HL-60 (cell line): ENCODE data around the gene SYNPO2.

ENCODE experiments used
- DNase-seq, 2 experiments: peaks; one replicate each; pipeline ENCODE4 v3.0.0-alpha.2; 2010 to 2020; ENCODE audit warnings: low read depth in 1 of 2, low spot score in 1 of 2
- H3K27ac ChIP-seq: fragments of 250-450 bp; sonication (Bioruptor Pico); replicated peaks from 2 replicates; pipeline ENCODE4 v1.5.1; 2020; ENCODE audit warnings: mild to moderate bottlenecking, moderate library complexity
- H3K27me3 ChIP-seq: fragments of 250-450 bp; sonication (Bioruptor Pico); 2 replicates; pipeline ENCODE4 v1.5.1; 2021; ENCODE audit warnings: mild to moderate bottlenecking, moderate library complexity; ENCODE audit not compliant: insufficient read depth, poor library complexity, severe bottlenecking
- H3K4me3 ChIP-seq: replicated peaks from 2 replicates; pipeline ENCODE4 v1.5.1; 2011; ENCODE audit warnings: mild to moderate bottlenecking, control low read depth, low read length; ENCODE audit not compliant: insufficient read depth
- GABPA ChIP-seq: IDR thresholded peaks from 2 replicates; pipeline ENCODE4 v1.6.1; 2012; ENCODE audit warnings: low read depth
- POLR2AphosphoS5 ChIP-seq: IDR thresholded peaks from 2 replicates; pipeline ENCODE4 v1.6.1; 2012; ENCODE audit warnings: low read depth
- SPI1 ChIP-seq: IDR thresholded peaks from 2 replicates; pipeline ENCODE4 v1.6.1; 2012; ENCODE audit warnings: low read depth, mild to moderate bottlenecking, borderline replicate concordance
- TF ChIP-seq, protein P1 (sequence below): IDR thresholded peaks from one replicate; pipeline ENCODE4 v1.5.1; 2011; ENCODE audit warnings: low read length, control low read depth, inconsistent platforms; ENCODE audit not compliant: insufficient read depth
- TF ChIP-seq, protein P2 (sequence below): IDR thresholded peaks from 2 replicates; pipeline ENCODE4 v1.6.1; 2012; ENCODE audit warnings: low read depth; ENCODE audit not compliant: insufficient replicate concordance

Gene SYNPO2

DNA sequence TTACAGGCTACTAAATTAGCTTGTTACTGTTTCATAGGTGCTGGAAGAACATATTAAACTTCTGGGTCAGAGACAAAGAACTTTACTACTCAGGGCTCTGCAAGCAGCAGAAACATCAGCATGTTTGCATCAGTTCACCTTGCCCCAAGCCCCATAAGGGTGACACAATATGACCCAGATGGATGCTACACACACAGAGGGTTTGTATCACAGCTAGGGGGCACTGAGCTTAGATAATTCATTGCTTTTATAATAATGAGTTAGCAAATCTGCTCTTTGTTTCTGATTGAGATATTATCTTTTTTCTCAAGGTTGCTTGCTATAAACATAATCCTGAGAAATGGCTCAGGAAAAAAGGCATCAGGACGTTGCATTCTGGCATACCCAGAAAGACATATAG lies 4.8 kb upstream of the SYNPO2 start:
- DNase-seq: no peak
- TF ChIP-seq SPI1: no peak
- TF ChIP-seq GABPA: no peak
- TF ChIP-seq, protein P1, sequence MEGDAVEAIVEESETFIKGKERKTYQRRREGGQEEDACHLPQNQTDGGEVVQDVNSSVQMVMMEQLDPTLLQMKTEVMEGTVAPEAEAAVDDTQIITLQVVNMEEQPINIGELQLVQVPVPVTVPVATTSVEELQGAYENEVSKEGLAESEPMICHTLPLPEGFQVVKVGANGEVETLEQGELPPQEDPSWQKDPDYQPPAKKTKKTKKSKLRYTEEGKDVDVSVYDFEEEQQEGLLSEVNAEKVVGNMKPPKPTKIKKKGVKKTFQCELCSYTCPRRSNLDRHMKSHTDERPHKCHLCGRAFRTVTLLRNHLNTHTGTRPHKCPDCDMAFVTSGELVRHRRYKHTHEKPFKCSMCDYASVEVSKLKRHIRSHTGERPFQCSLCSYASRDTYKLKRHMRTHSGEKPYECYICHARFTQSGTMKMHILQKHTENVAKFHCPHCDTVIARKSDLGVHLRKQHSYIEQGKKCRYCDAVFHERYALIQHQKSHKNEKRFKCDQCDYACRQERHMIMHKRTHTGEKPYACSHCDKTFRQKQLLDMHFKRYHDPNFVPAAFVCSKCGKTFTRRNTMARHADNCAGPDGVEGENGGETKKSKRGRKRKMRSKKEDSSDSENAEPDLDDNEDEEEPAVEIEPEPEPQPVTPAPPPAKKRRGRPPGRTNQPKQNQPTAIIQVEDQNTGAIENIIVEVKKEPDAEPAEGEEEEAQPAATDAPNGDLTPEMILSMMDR: no peak
- TF ChIP-seq, protein P2, sequence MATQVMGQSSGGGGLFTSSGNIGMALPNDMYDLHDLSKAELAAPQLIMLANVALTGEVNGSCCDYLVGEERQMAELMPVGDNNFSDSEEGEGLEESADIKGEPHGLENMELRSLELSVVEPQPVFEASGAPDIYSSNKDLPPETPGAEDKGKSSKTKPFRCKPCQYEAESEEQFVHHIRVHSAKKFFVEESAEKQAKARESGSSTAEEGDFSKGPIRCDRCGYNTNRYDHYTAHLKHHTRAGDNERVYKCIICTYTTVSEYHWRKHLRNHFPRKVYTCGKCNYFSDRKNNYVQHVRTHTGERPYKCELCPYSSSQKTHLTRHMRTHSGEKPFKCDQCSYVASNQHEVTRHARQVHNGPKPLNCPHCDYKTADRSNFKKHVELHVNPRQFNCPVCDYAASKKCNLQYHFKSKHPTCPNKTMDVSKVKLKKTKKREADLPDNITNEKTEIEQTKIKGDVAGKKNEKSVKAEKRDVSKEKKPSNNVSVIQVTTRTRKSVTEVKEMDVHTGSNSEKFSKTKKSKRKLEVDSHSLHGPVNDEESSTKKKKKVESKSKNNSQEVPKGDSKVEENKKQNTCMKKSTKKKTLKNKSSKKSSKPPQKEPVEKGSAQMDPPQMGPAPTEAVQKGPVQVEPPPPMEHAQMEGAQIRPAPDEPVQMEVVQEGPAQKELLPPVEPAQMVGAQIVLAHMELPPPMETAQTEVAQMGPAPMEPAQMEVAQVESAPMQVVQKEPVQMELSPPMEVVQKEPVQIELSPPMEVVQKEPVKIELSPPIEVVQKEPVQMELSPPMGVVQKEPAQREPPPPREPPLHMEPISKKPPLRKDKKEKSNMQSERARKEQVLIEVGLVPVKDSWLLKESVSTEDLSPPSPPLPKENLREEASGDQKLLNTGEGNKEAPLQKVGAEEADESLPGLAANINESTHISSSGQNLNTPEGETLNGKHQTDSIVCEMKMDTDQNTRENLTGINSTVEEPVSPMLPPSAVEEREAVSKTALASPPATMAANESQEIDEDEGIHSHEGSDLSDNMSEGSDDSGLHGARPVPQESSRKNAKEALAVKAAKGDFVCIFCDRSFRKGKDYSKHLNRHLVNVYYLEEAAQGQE: no peak
- no peak for TF ChIP-seq POLR2AphosphoS5
- Histone ChIP-seq H3K4me3 (no peak overlapping the region), H3K27ac (no peak overlapping the region), H3K27me3 (no peaks in the 10 kb centered on the region)

- TF ChIP-seq, protein P2: no peak
- TF ChIP-seq SPI1 (no peak), GABPA (no peak), POLR2AphosphoS5 (no peak)
- TF ChIP-seq, protein P1: no peak
- Histone ChIP-seq H3K27me3 (peaks cover 2% of the 10 kb centered on the region), H3K4me3 (no peak overlapping the region), H3K27ac (no peak overlapping the region)
- no peak for DNase-seq
These were observed 3.9 kb upstream of the SYNPO2 start for GRCh38 chr4:118884716-118885115.

GRCh38 chr4:118889312-118889691 lies 648 bp downstream of the SYNPO2 start:
- Histone ChIP-seq H3K27ac (no peak overlapping the region), H3K4me3 (no peak overlapping the region), H3K27me3 (peaks cover 2% of the 10 kb centered on the region)
- TF ChIP-seq, protein P1: no peak
- TF ChIP-seq SPI1 (no peak), POLR2AphosphoS5 (no peak), GABPA (no peak)
- TF ChIP-seq, protein P2: no peak
- DNase-seq: no peak
